Progenitor cell of endocrine pancreas (in vitro differentiated cells): ENCODE measurements around the gene ATP12A. TPM values are rescaled to one million over a fixed set of nuclear protein-coding genes. Genes with fewer than 3 reads are reported as not detected.

Experiments
- DNase-seq: peaks from one replicate; pipeline ENCODE4 v3.0.0; 2021; ENCODE audit warnings: low spot score; ENCODE audit not compliant: unreplicated experiment
- H3K27ac Mint-ChIP-seq: 2 replicates; pipeline ENCODE4 v1.8.0; 2021; ENCODE audit warnings: mild to moderate bottlenecking, moderate library complexity, mixed read lengths
- H3K27me3 Mint-ChIP-seq: 2 replicates; pipeline ENCODE4 v1.8.0; 2021; ENCODE audit warnings: mixed read lengths
- H3K36me3 Mint-ChIP-seq: 2 replicates; pipeline ENCODE4 v1.8.0; 2022; ENCODE audit warnings: mixed read lengths; ENCODE audit not compliant: insufficient read depth
- H3K4me1 Mint-ChIP-seq: 2 replicates; pipeline ENCODE4 v1.8.0; 2021; ENCODE audit warnings: low read depth, mixed read lengths
- H3K4me3 Mint-ChIP-seq: 2 replicates; pipeline ENCODE4 v1.8.0; 2021; ENCODE audit warnings: low read depth, mild to moderate bottlenecking, moderate library complexity, mixed read lengths
- H3K9me3 Mint-ChIP-seq: 2 replicates; pipeline ENCODE4 v1.8.0; 2021; ENCODE audit warnings: low read depth, mixed read lengths
- CTCF ChIP-seq: fragments of 200-600 bp; sonication (generic); IDR thresholded peaks from one replicate; pipeline ENCODE4 v1.5.0; 2021; ENCODE audit warnings: antibody characterized with exemption, mild to moderate bottlenecking; ENCODE audit not compliant: unreplicated experiment
- total RNA-seq: library from RNA; stranded (reverse); gene quantifications from 2 replicates; pipeline ENCODE4 v1.2.1, GENCODE V29; 2021

Gene ATP12A
- total RNA-seq, 1 donor from 2014 or later, result 1.9 TPM

GRCh38 chr13:24687611-24688010, 7.4 kb downstream of the ATP12A start:
- Mint-ChIP-seq H3K27me3 (peaks cover 15% of the 10 kb centered on the region), H3K27ac (peak overlapping the region; percentile 85), H3K9me3 (no peaks in the 10 kb centered on the region), H3K36me3 (no peaks in the 10 kb centered on the region), H3K4me1 (peaks cover 43% of the 10 kb centered on the region), H3K4me3 (no peak overlapping the region)
- TF ChIP-seq CTCF, result no peak
- DNase-seq, result no peak

DNA sequence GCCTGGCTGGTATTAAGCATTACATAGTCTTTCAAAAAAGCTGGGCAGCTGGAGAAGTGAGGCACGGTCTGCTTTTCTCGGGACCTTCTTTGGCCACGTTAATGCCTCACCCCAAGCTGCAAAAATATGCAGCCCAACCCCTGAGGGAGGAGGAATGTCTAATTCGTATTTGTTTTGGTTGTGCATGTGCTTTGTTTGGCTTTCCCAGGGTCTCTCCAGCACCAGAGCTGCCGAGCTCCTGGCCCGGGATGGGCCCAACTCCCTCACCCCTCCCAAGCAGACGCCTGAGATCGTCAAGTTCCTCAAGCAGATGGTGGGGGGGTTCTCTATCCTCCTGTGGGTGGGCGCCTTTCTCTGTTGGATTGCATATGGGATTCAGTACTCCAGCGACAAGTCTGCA, 7.9 kb downstream of the ATP12A start:
- Mint-ChIP-seq H3K9me3 (no peaks in the 10 kb centered on the region), H3K36me3 (no peaks in the 10 kb centered on the region), H3K4me1 (peaks cover 40% of the 10 kb centered on the region), H3K4me3 (peak overlapping the region; percentile 16), H3K27me3 (peaks cover 18% of the 10 kb centered on the region), H3K27ac (peak overlapping the region; percentile 85)
- TF ChIP-seq CTCF, result no peak
- no peak for DNase-seq

DNA sequence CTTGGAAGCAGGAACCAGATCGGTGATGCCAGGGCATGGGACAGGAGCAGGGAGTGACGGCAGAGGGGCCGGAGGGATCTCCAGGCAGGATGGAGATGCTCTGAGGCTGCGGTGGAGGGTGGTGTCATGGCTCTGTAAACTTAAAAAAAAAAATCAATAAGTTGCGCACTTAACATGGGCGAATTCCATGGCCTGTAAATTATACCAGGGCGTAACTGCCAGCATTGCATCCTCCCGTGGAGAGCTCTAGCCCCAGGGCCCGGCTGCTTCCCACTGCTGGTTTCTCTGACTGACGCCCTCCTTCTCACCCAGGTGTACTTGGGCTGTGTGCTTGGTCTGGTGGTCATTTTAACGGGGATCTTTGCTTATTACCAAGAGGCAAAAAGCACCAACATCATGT, 8.7 kb downstream of the ATP12A start:
- H3K9me3 Mint-ChIP-seq, result no peaks in the 10 kb centered on the region
- H3K4me1 Mint-ChIP-seq, result peaks cover 34% of the 10 kb centered on the region
- peaks cover 26% of the 10 kb centered on the region for H3K27me3 Mint-ChIP-seq
- DNase-seq, result no peak
- H3K36me3 Mint-ChIP-seq, result no peaks in the 10 kb centered on the region
- H3K4me3 Mint-ChIP-seq, result no peak overlapping the region
- no peak for TF ChIP-seq CTCF
- H3K27ac Mint-ChIP-seq, result peak overlapping the region; percentile 85

DNA sequence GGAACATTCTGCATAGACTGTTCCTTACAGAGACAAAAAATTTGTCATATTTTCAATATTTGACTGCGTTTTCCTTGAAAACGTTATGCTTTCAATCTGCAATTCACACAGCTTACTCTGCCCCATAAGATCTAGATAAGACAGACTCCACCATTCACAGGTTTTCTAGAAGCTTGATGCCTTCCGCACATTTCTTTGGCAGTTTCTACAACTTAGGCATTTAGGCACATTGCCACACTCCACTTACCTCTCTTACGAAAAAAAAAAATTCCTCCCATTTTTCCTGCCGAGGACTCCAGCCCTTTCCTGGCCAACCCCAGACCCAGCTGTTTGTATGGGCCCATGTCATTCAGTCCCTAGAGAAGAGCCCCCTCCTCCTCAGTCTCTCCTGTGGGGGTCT, 11.2 kb downstream of the ATP12A start:
- no peak for TF ChIP-seq CTCF
- Mint-ChIP-seq H3K9me3 (no peaks in the 10 kb centered on the region), H3K27me3 (peaks cover 27% of the 10 kb centered on the region), H3K4me3 (no peak overlapping the region), H3K36me3 (no peaks in the 10 kb centered on the region), H3K27ac (no peak overlapping the region), H3K4me1 (peaks cover 20% of the 10 kb centered on the region)
- DNase-seq, result no peak

- no peak for DNase-seq
- H3K36me3 Mint-ChIP-seq, result no peaks in the 10 kb centered on the region
- H3K4me3 Mint-ChIP-seq, result no peak overlapping the region
- peaks cover 27% of the 10 kb centered on the region for H3K27me3 Mint-ChIP-seq
- TF ChIP-seq CTCF, result no peak
- peaks cover 17% of the 10 kb centered on the region for H3K4me1 Mint-ChIP-seq
- H3K27ac Mint-ChIP-seq, result peak overlapping the region; percentile 57
- no peaks in the 10 kb centered on the region for H3K9me3 Mint-ChIP-seq
These were observed 12.4 kb downstream of the ATP12A start for GRCh38 chr13:24692561-24692960.
